ENCODE measurements around the gene HOXA3.

HOXA3 gene

DNA sequence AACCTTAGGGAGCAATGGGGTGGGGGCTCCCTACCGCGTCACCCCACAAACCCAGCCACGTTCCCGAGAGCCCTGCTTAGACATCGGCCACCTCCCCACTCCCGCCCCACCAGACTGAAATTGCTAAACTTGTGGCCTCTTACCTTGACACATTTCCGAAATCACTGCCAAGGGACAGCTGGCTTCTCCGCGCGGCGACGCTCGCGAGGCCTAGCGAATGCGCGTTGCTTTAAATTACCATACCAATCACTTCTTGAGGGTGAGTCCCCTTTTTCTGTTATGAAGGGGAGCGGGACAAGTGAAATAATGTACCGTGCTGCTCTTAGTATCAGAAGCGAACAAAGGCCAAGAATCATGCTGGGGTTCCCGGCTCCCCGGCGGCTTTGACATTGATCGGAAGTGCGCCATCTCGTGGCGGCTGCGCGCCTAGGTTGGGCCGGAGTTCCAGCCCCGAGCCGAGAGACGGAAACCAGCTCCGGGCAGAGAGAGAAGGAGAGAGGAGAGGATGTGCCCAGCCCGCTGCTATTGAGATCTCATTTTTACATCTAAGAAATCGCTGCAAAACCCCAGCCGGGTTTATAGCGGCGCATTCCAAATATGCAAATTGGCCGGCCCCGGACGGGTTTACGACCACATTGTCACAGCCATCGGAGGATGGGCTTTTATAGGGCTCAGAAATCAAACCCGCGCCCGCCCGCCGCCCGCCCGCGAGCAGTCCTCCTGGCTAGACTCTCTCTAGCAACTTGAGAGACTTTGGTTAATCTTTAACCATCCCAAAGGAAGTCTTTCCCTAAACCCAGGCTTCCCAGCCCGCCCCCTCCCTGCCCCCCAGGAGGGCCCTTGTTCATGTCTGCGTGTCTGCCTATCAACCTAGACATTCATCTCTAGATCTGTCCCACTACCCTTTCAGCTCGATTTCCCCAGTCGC is 27.4 kb upstream of the HOXA3 start:
- peak overlapping the region; percentile 76 for H3K9ac ChIP-seq (ENCODE audit: low read length)
- peak overlapping the region; percentile 78 for H3K4me3 ChIP-seq (ENCODE audit: low read length)
- no peaks in the 10 kb centered on the region for H3K36me3 ChIP-seq (ENCODE audit: control insufficient read depth, insufficient read depth, low read length)
- H3K27me3 ChIP-seq (ENCODE audit: control insufficient read depth, insufficient read depth, low read length) = peaks cover 8% of the 10 kb centered on the region
- H3K27ac ChIP-seq (ENCODE audit: low read depth, low read length) = peak overlapping the region; percentile 96
- H3K4me1 ChIP-seq (ENCODE audit: control insufficient read depth, insufficient read depth, low read length) = peaks cover 18% of the 10 kb centered on the region

DNA sequence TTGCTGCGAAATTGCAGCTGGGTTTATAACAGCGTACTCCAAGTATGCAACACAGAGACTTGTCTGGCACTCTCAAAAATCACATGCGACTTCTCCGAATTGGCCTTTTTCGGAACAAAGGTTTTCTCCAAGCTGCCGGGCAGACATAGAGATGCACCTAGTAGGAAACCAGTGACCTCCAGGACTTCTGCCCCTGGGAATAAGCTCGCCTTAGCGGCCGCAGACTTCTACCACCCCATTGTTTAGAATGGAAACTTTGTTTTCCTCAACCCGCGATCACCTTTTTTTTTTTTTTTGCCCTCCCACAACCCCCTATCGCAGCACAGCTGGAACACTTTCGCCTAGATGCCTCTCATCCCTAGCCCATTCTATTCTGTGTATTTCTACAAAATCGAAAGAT is 26.6 kb upstream of the HOXA3 start:
- no peaks in the 10 kb centered on the region for H3K36me3 ChIP-seq (ENCODE audit: control insufficient read depth, insufficient read depth, low read length)
- peak overlapping the region; percentile 76 for H3K9ac ChIP-seq (ENCODE audit: low read length)
- peak overlapping the region; percentile 78 for H3K4me3 ChIP-seq (ENCODE audit: low read length)
- peaks cover 19% of the 10 kb centered on the region for H3K4me1 ChIP-seq (ENCODE audit: control insufficient read depth, insufficient read depth, low read length)
- peak overlapping the region; percentile 96 for H3K27ac ChIP-seq (ENCODE audit: low read depth, low read length)
- peaks cover 5% of the 10 kb centered on the region for H3K27me3 ChIP-seq (ENCODE audit: control insufficient read depth, insufficient read depth, low read length)

DNA sequence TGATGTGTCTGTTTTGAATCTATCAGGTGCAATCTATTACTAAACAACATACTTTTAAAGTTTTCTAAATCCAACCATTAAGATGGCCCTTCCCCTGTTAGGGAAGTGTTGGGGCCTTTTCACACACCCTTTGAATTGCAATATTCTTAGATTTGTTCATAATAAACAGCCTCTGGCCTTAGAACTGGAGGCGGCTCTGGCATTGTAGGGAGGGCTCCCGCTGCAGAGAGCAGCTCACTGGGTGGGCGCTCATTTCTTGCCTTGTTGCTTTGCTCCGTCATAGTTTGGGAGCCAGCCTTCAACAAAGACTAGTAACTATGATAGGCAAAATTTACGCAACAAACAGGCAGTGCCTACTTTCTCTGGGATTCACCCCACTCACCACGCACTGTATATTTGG is 26.0 kb upstream of the HOXA3 start:
- Histone ChIP-seq H3K36me3 (ENCODE audit: control insufficient read depth, insufficient read depth, low read length) (no peaks in the 10 kb centered on the region), H3K27me3 (ENCODE audit: control insufficient read depth, insufficient read depth, low read length) (peaks cover 5% of the 10 kb centered on the region), H3K27ac (ENCODE audit: low read depth, low read length) (peak overlapping the region; percentile 96), H3K4me1 (ENCODE audit: control insufficient read depth, insufficient read depth, low read length) (peaks cover 19% of the 10 kb centered on the region), H3K4me3 (ENCODE audit: low read length) (peak overlapping the region; percentile 78), H3K9ac (ENCODE audit: low read length) (peak overlapping the region; percentile 76)

DNA sequence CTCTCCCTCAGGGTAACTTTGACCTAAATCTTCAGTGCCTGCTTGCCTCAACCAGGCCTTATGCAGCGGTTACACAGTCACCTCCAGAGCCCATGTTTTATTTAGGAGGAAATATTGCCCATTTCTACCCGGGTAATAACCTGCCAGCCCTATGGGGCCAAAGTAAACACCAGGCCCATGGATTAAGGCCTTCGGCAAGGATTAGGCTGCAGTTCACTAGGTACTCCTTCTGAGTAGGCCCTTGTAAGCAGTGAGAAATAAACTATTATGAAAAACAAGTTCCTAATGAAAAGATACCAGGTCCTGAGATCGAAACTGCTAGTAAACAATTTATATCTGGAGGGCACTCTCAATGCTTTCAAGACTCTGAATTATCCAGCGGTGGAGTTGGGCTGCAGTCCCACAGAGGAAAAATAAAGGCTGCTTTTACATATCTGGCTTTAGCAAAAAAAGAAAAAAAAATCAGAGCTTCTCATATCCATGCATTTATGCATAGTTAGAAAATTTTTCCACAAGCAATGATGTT is 25.5 kb upstream of the HOXA3 start:
- H3K9ac ChIP-seq (ENCODE audit: low read length) = peak overlapping the region; percentile 76
- H3K4me1 ChIP-seq (ENCODE audit: control insufficient read depth, insufficient read depth, low read length) = peaks cover 19% of the 10 kb centered on the region
- no peaks in the 10 kb centered on the region for H3K36me3 ChIP-seq (ENCODE audit: control insufficient read depth, insufficient read depth, low read length)
- H3K27me3 ChIP-seq (ENCODE audit: control insufficient read depth, insufficient read depth, low read length) = peaks cover 8% of the 10 kb centered on the region
- H3K27ac ChIP-seq (ENCODE audit: low read depth, low read length) = peak overlapping the region; percentile 96
- peak overlapping the region; percentile 78 for H3K4me3 ChIP-seq (ENCODE audit: low read length)

DNA sequence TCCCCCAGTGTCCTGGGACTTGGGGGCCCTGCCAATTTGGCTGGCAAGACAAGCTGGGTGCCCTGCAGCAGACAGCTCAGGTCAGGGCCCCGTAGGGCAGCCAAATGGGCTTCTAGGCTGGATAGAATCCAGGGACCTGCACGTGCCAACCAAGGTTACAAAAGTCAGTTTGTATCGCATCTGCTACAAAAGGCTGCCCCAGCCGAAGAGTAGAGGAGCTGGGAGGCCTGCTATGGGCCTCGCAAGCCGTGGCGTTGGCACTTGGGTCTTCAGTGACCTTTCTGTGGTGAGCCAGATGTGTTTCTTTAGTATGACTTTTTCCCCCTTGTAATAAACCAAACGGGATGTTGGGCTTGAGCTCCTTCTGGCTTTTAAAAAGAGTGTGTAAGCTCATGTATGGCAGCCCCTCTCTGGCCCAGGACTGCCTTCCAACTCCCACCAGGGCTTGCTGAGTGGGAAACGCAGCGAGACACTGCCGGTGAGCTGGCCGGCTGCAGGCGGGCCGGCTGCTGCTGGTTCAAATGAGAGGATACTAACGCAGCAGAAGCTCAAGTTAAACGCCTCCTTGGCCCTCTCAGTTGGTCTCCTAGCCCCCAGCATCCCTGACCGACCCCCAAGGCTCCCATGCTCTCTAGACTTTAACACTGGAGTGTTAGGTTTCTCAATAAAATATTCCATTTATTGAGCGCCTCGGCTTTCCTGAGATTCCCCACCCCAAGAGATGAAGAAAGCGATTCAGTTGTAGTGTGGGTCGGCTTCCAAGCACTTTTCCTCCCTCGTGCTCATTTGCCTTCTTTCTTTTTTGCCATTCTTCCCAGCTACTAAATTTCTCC is 24.8 kb upstream of the HOXA3 start:
- peak overlapping the region; percentile 96 for H3K27ac ChIP-seq (ENCODE audit: low read depth, low read length)
- no peaks in the 10 kb centered on the region for H3K36me3 ChIP-seq (ENCODE audit: control insufficient read depth, insufficient read depth, low read length)
- H3K4me1 ChIP-seq (ENCODE audit: control insufficient read depth, insufficient read depth, low read length) = peaks cover 16% of the 10 kb centered on the region
- H3K27me3 ChIP-seq (ENCODE audit: control insufficient read depth, insufficient read depth, low read length) = peaks cover 9% of the 10 kb centered on the region
- peak overlapping the region; percentile 76 for H3K9ac ChIP-seq (ENCODE audit: low read length)
- peak overlapping the region; percentile 78 for H3K4me3 ChIP-seq (ENCODE audit: low read length)

DNA sequence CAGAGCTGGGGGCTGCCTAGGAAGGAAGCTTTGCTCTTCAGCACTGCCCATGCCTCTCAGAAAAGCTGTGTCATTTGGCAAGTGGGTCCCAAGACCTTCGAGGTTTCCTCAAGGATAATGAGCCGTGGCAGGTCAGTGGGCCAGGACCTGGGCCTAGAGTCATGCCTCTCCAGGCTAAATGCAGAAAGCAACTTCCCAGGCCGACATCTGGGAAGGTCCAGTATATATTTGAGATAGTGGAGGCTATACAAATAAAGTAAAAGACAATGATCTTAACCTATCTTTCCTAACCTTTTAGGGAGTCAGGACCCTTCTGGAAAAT is 24.1 kb upstream of the HOXA3 start:
- Histone ChIP-seq H3K4me3 (ENCODE audit: low read length) (peak overlapping the region; percentile 78), H3K4me1 (ENCODE audit: control insufficient read depth, insufficient read depth, low read length) (peaks cover 12% of the 10 kb centered on the region), H3K27ac (ENCODE audit: low read depth, low read length) (peak overlapping the region; percentile 96), H3K27me3 (ENCODE audit: control insufficient read depth, insufficient read depth, low read length) (peaks cover 9% of the 10 kb centered on the region), H3K9ac (ENCODE audit: low read length) (peak overlapping the region; percentile 55), H3K36me3 (ENCODE audit: control insufficient read depth, insufficient read depth, low read length) (no peaks in the 10 kb centered on the region)

DNA sequence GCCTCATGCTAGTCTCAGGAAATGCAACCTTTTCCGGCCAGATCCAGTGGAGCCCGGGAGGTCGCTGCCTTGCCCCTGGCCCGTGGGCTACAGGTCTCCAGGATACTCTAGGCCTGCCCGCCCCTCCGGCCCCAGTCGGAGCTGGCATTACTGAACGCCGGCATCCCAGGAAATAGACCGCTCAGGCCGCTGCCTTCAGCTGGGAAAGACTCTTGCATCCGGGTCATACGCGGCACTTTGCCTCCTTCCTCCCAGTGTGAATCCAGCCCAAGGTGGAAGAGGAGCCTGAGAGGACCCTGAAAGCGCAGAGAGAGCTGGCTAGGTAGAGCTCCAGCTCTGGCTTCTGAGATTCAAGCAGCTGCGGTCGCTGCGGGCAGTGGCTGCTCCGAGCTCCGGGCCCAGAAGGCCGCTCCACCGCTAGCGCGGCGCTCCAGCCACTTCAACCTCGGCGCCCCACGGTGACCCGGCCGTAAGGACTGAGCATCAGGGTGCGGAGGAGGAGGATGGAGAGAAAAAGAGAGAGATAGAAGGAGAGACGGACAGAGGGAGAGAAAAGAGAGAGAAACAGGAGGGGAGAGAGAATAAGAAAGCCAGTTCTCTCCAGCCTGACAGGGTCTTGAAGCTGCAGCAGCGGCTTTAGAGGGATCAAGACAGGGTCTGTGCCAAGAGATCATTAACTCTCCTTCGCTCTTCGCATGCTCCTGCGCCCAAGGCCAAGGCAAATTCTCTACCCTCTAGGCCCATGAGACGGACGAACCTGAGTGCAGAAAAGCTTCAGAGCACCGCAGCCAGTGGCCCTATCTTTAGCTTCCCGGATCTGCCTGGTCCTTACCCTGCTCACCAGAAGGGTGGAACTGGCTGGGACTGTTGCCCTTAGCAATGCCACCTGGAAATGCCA is 23.5 kb upstream of the HOXA3 start:
- Histone ChIP-seq H3K4me1 (ENCODE audit: control insufficient read depth, insufficient read depth, low read length) (peaks cover 10% of the 10 kb centered on the region), H3K36me3 (ENCODE audit: control insufficient read depth, insufficient read depth, low read length) (no peaks in the 10 kb centered on the region), H3K27me3 (ENCODE audit: control insufficient read depth, insufficient read depth, low read length) (peaks cover 9% of the 10 kb centered on the region), H3K27ac (ENCODE audit: low read depth, low read length) (peak overlapping the region; percentile 96), H3K4me3 (ENCODE audit: low read length) (peak overlapping the region; percentile 78), H3K9ac (ENCODE audit: low read length) (peak overlapping the region; percentile 55)

DNA sequence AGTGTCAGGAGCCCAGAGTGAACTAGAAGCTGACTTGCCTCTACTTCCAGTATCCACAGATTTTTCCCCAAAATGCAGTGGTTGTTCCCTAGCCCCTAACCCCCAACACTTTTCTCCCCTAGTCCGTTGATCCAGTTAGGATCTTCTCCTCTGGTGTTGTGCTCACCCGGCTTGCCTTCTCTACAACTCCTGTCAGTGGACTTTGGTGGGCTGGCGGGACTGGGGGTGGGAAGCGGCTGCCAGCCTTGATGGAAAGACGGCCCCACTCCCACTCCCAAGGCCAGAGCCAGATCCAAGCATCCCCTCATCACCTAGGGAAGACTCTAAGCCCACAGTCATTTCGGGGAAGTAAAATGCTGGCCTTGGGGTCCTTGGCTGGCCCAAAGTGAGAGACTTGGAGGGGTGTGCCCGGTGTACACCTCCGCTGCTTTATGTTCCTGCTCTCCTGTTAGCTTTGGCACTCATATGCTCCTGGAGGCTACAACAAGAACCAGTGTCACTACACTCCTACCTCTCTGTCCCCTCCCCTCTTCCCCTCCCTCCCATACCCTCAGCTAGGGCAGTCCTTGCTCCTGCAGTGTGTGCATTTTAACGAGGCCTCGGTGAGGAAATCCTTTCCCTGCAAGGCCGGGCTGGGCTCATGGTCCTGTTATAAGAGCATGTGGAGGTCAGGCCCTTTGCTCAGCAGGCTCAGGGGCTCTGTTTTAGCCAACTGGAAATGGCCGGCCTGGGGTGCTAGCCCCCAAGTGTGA is 22.7 kb upstream of the HOXA3 start:
- Histone ChIP-seq H3K4me3 (ENCODE audit: low read length) (peak overlapping the region; percentile 78), H3K9ac (ENCODE audit: low read length) (peak overlapping the region; percentile 55), H3K4me1 (ENCODE audit: control insufficient read depth, insufficient read depth, low read length) (peaks cover 5% of the 10 kb centered on the region), H3K27ac (ENCODE audit: low read depth, low read length) (peak overlapping the region; percentile 96), H3K36me3 (ENCODE audit: control insufficient read depth, insufficient read depth, low read length) (no peaks in the 10 kb centered on the region), H3K27me3 (ENCODE audit: control insufficient read depth, insufficient read depth, low read length) (peaks cover 9% of the 10 kb centered on the region)

DNA sequence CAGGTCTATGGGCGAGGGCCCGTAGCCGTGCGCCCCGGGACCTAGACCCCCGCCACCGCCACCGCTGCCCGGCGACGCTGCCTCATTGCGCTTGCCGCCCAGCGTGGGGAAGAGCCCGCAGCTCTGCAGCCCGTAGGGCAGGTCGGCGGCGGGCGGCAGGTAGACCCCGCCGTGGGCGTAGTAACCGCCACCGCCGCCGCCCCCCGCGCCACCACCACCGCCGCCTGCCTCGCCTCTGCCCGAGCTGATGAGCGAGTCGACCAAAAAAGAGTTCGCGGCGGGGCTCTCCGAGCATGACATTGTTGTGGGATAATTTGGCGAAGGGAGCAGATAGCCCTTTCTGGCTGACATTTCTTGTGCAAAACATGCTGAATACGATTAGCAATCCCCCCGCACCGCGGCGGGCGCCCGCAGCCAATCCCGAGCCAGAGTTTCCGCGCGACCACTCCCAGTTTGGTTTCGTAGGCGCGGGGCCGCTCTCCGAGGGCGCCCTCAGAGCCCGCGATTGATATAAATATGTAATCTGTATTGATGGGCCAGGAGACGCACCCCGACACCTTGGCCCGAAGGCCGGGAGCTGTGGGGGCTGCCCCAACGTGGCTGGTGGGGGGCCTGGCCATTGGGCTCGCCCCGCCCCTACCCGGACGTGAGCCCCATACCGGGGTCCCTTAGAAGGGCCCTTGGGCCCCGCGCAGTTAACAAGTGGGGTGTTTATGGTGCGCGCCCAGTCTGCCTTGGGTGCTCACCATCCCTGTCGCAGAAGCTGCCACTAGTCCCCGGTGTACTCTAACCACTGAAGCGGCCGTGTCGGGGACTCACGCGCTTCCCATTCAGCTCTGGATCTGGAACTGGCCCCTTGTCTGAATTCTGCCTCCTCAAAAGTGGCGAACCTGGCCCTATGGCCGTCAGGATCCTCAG is 21.8 kb upstream of the HOXA3 start, which contains the start of gene HOXA10:
Gene HOXA10, minus strand, starts transcription at position 365 of the 918 bp plus-strand sequence. Its CDS starts 14 bp downstream, at position 351.
- Histone ChIP-seq H3K36me3 (ENCODE audit: control insufficient read depth, insufficient read depth, low read length) (no peaks in the 10 kb centered on the region), H3K27me3 (ENCODE audit: control insufficient read depth, insufficient read depth, low read length) (peaks cover 6% of the 10 kb centered on the region), H3K4me1 (ENCODE audit: control insufficient read depth, insufficient read depth, low read length) (peaks cover 5% of the 10 kb centered on the region), H3K27ac (ENCODE audit: low read depth, low read length) (peak within 1 kb of the TSS; percentile 96), H3K9ac (ENCODE audit: low read length) (peak within 1 kb of the TSS; percentile 81), H3K4me3 (ENCODE audit: low read length) (peak within 1 kb of the TSS; percentile 78)

DNA sequence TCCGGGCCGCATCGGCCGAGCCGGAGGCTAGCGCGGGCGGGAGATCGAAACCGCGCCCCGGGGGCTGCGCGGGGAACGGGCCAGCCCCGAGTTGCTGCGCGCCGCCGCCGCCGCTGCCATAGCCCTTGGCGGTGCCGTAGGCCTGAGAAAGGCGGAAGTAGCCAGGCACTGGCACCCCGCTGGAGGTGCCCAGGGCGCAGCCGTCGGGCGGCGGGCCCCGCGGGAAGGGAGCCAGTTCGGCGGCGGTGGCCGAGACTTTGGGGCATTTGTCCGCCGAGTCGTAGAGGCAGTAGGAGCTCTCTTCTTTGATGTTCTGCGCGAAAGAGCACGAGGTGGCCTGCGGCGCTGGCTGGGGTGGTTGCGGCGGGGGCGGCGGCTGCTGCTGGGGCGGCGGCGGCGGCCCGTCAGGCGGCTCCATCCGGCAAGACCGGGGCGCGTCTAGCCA is 21.1 kb upstream of the HOXA3 start:
- peak overlapping the region; percentile 78 for H3K4me3 ChIP-seq (ENCODE audit: low read length)
- H3K36me3 ChIP-seq (ENCODE audit: control insufficient read depth, insufficient read depth, low read length) = no peaks in the 10 kb centered on the region
- H3K9ac ChIP-seq (ENCODE audit: low read length) = peak overlapping the region; percentile 81
- peak overlapping the region; percentile 96 for H3K27ac ChIP-seq (ENCODE audit: low read depth, low read length)
- H3K27me3 ChIP-seq (ENCODE audit: control insufficient read depth, insufficient read depth, low read length) = peaks cover 6% of the 10 kb centered on the region
- H3K4me1 ChIP-seq (ENCODE audit: control insufficient read depth, insufficient read depth, low read length) = peaks cover 5% of the 10 kb centered on the region

All from rectal smooth muscle tissue (tissue), 1 donor.